ENCODE measurements around the gene KSR1. TPM values are rescaled to one million over a fixed set of nuclear protein-coding genes. Genes with fewer than 3 reads are reported as not detected.

The KSR1 gene
- total and polyA plus RNA-seq, 2 of the 8 experiments (the other 6 are each of a cell fraction or from before 2014, with no cell fraction given) = 14.1 to 34.7 TPM

DNA sequence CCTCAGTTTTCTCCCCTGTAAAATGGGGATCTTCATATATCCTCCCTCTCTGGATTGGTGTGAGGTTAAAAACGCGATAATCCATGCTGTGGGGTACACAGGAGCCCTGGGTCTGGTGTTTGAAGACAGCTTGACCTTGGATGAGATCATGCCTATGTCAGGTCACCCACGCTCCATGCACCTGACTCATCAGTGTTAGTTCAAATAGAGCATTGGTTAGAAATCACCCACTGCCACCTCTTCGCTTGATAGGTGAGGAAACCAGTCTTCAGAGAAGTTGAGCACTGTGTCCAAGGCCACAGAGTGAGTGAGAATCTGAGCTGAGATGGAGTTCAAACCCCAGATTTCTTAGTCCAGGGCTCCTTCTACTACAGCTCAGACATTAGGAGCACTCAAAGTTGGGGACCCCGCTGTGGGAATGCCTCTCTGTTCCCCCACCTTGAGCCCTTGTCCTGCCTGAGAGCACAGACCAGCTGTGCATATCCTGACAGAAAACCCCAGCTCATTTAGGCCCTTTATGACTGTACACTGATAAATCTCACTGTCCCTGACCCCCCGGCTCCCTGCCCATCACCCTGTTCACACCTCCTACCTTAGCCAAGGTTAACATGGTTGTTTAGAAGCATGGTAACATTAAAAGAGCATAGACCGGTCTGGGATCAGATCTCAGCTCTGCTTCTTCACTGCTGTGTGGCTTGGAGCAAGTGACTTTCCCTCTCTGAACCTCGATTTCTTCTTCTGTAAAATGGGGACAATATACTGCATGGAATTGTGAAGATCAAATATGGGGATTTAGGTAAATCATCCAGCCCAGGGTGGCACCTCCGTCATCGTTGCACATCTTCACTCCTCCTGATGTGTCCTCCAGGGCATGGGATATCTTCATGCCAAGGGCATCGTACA is 152.3 kb downstream of the KSR1 start:
- WGBS, 2 experiments (ENCODE audit: extremely low coverage in 1 of 2, insufficient coverage in 1 of 2, insufficient read length in 1 of 2, insufficient replicate concordance in 2 of 2, low coverage in 1 of 2, low lambda C conversion rate in 2 of 2, missing lambda C conversion rate in 1 of 2) = 91% methylated on average over 11 of the region's 11 CpGs; no CpG with 5 or more reads in 1 of the 2 experiments
- no peak for FAIRE-seq

More for the DNA sequence above, 152.3 kb downstream of the KSR1 start:
- H3K9me3 ChIP-seq (ENCODE audit: insufficient read depth in 2 of 2, low read depth in 1 of 2, low read length in 1 of 2) = no peaks in the 10 kb centered on the region
- H2BK5ac ChIP-seq (ENCODE audit: low read depth, low read length) = no peak overlapping the region
- no peak overlapping the region for H4K91ac ChIP-seq (replicated peaks; ENCODE audit: insufficient read length, low read length)
- TF ChIP-seq EP300 (IDR thresholded peaks at IDR 0.05; ENCODE audit: borderline replicate concordance in 1 of 2, low read depth in 2 of 2, low read length in 2 of 2) (no peak), SIX5 (IDR thresholded peaks at IDR 0.05; ENCODE audit: low read depth, low read length) (no peak), BCL11A (IDR thresholded peaks at IDR 0.05; ENCODE audit: low read depth in 2 of 2, low read length in 2 of 2) (no peak), CBX5 (IDR thresholded peaks at IDR 0.05; ENCODE audit: low read depth, low read length) (no peak), KDM5A (IDR thresholded peaks at IDR 0.05; ENCODE audit: low read length) (no peak), EGR1 (IDR thresholded peaks at IDR 0.05; ENCODE audit: borderline replicate concordance, low read depth, low read length) (no peak)
- TF ChIP-seq, protein P1, sequence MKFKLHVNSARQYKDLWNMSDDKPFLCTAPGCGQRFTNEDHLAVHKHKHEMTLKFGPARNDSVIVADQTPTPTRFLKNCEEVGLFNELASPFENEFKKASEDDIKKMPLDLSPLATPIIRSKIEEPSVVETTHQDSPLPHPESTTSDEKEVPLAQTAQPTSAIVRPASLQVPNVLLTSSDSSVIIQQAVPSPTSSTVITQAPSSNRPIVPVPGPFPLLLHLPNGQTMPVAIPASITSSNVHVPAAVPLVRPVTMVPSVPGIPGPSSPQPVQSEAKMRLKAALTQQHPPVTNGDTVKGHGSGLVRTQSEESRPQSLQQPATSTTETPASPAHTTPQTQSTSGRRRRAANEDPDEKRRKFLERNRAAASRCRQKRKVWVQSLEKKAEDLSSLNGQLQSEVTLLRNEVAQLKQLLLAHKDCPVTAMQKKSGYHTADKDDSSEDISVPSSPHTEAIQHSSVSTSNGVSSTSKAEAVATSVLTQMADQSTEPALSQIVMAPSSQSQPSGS (IDR thresholded peaks at IDR 0.05; ENCODE audit: low read length) = no peak
- H3K56ac ChIP-seq (replicated peaks; ENCODE audit: insufficient read length, low read depth, low read length) = no peak overlapping the region
- no peaks in the 10 kb centered on the region for H4K20me1 ChIP-seq (replicated peaks in 1 of 2; ENCODE audit: control insufficient read depth in 1 of 2, insufficient read depth in 2 of 2, low read length in 2 of 2)
- no peak overlapping the region for H2BK120ac ChIP-seq (replicated peaks; ENCODE audit: low read depth, low read length)
- no peak overlapping the region for H3K27ac ChIP-seq (ENCODE audit: low read depth, low read length)
- H3K23ac ChIP-seq (ENCODE audit: insufficient read length) = no peak overlapping the region
- H3K9ac ChIP-seq (replicated peaks in 1 of 4; ENCODE audit: extremely low read depth in 1 of 4, low read depth in 3 of 4, low read length in 3 of 4) = no peak overlapping the region
- H2BK15ac ChIP-seq (ENCODE audit: low read length) = no peak overlapping the region
- H3K23me2 ChIP-seq (ENCODE audit: low read depth, low read length) = no peaks in the 10 kb centered on the region
- no peak overlapping the region for H2AK5ac ChIP-seq (ENCODE audit: low read depth, low read length)
- no peak overlapping the region for H4K5ac ChIP-seq (ENCODE audit: insufficient read length, low read depth, low read length)
- no peaks in the 10 kb centered on the region for H3K27me3 ChIP-seq (replicated peaks in 1 of 4; ENCODE audit: control insufficient read depth in 3 of 4, extremely low read depth in 1 of 4, insufficient read depth in 3 of 4, low read length in 3 of 4)
- CTCF ChIA-PET (ENCODE audit: partially characterized antibody) = interaction anchor here (0.7 to 13.1 kb wide), 16 partner anchors 10 to 373 kb away, joined by 3 to 305 read pairs (median 6); partner anchors contain the start of gene KSR1
- H2BK20ac ChIP-seq (ENCODE audit: low read length) = no peak overlapping the region
- H3K79me1 ChIP-seq (ENCODE audit: low read depth, low read length) = no peaks in the 10 kb centered on the region
- POLR2A ChIA-PET (ENCODE audit: partially characterized antibody) = no interaction called here
- H3K4me1 ChIP-seq (replicated peaks in 1 of 4; ENCODE audit: control insufficient read depth in 3 of 4, insufficient read depth in 4 of 4, low read length in 3 of 4) = no peaks in the 10 kb centered on the region
- no peaks in the 10 kb centered on the region for H3K79me2 ChIP-seq (ENCODE audit: control insufficient read depth in 1 of 2, insufficient read depth in 2 of 2, low read length in 2 of 2)
- no peak for DNase-seq (ENCODE audit: low read depth in 1 of 2, low spot score in 2 of 2)
- no peak overlapping the region for H3K18ac ChIP-seq (ENCODE audit: extremely low read depth, low read length)
- H2AFZ ChIP-seq (ENCODE audit: low read length) = no peak overlapping the region
- H3K4me3 ChIP-seq (ENCODE audit: extremely low read depth in 1 of 4, insufficient read depth in 2 of 4, low read depth in 3 of 4, low read length in 4 of 4) = no peak overlapping the region
- no peak overlapping the region for H3K4ac ChIP-seq (replicated peaks; ENCODE audit: insufficient read length, low read depth, low read length)
- no peak overlapping the region for H2BK12ac ChIP-seq (ENCODE audit: low read depth, low read length)
- H3K36me3 ChIP-seq (ENCODE audit: control insufficient read depth in 2 of 4, insufficient read depth in 4 of 4, low read length in 3 of 4) = peaks cover 3 to 15% (median 10%) of the 10 kb centered on the region in 4 experiments; a peak in 7 of 8 replicates
- H3K14ac ChIP-seq (ENCODE audit: insufficient read length) = no peak overlapping the region
- no peak overlapping the region for H4K8ac ChIP-seq (ENCODE audit: extremely low read depth, insufficient read depth, low read length)
- H3K4me2 ChIP-seq (ENCODE audit: insufficient read depth in 1 of 2, low read depth in 2 of 2, low read length in 2 of 2) = no peak overlapping the region

Data from H1 (cell line).